Endothelial cell of umbilical vein (primary cell): ENCODE data around the gene SCLY. TPM values are rescaled to one million over a fixed set of nuclear protein-coding genes. Genes with fewer than 3 reads are reported as not detected.

ENCODE experiments used
- BruUV-seq: library from RNA; stranded (reverse); fragments of 400-500 nt; replicated peaks from 2 replicates; lab custom pipeline; 2021; lab: Mats Ljungman, UMichigan
- CTCF ChIA-PET: fragments of 300-600, 350-600 bp; sonication (Branson Sonifier 250); formaldehyde crosslinking; loops from one replicate; lab custom pipeline; 2021; ENCODE audit warnings: antibody characterized with exemption, inconsistent platforms; lab: Charles Lee
- POLR2A ChIA-PET: fragments of 300-600, 350-600 bp; sonication (Branson Sonifier 250); formaldehyde crosslinking; loops from one replicate; lab custom pipeline; 2021; ENCODE audit warnings: antibody characterized with exemption, inconsistent platforms; lab: Charles Lee
- DNase-seq: peaks from one replicate; pipeline ENCODE4 v3.0.0-alpha.2; 2011; ENCODE audit warnings: low read depth, low spot score
- FAIRE-seq: peaks from 2 replicates; lab custom pipeline; 2011; peaks lifted over from hg19 to GRCh38; lab: Jason Lieb, UNC
- H2AFZ ChIP-seq: 2 replicates; pipeline ENCODE4 v1.6.0; 2012; ENCODE audit warnings: low read depth, low read length, control low read depth, inconsistent platforms
- H3K27ac ChIP-seq: 2 replicates; pipeline ENCODE4 v1.5.1; 2011; ENCODE audit warnings: low read depth, mild to moderate bottlenecking, control low read depth, low read length, moderate library complexity; ENCODE audit not compliant: insufficient read depth
- H3K27me3 ChIP-seq, 2 experiments: 2 replicates each; pipeline versions ENCODE4 v1.6.0 to v1.6.1; 2011; ENCODE audit warnings: low read length in 2 of 2, mixed read lengths in 1 of 2; ENCODE audit not compliant: control insufficient read depth in 2 of 2, insufficient read depth in 2 of 2
- H3K36me3 ChIP-seq, 2 experiments: 2 replicates in 1 of 2; 3 replicates in 1 of 2; pipeline ENCODE4 v1.5.1; 2011; ENCODE audit warnings: low read length in 2 of 2, mild to moderate bottlenecking in 1 of 2, moderate library complexity in 1 of 2; ENCODE audit not compliant: control insufficient read depth in 2 of 2, insufficient read depth in 2 of 2; ENCODE audit errors: extremely low read depth in 1 of 2
- H3K4me1 ChIP-seq: 3 replicates; pipeline ENCODE4 v1.5.1; 2011; ENCODE audit warnings: mild to moderate bottlenecking, low read length; ENCODE audit not compliant: control insufficient read depth, insufficient read depth; ENCODE audit errors: extremely low read depth
- H3K4me2 ChIP-seq: 2 replicates; pipeline ENCODE4 v1.6.1; 2011; ENCODE audit warnings: low read length, control low read depth, mixed read lengths; ENCODE audit not compliant: insufficient read depth
- H3K4me3 ChIP-seq, 3 experiments: fragments of 200-600 bp in 1 of 3; sonication (generic), shearing (Covaris generic) in 1 of 3; replicated peaks in 1 of 3; 2 replicates each; pipeline ENCODE4 v1.5.1; 2011 to 2016; ENCODE audit warnings: control low read depth in 3 of 3, low read length in 3 of 3, mild to moderate bottlenecking in 2 of 3, inconsistent platforms in 1 of 3, low read depth in 1 of 3, moderate library complexity in 1 of 3; ENCODE audit not compliant: insufficient read depth in 1 of 3
- H3K79me2 ChIP-seq: 2 replicates; pipeline ENCODE4 v1.6.0; 2012; ENCODE audit warnings: low read length, inconsistent platforms; ENCODE audit not compliant: control insufficient read depth, insufficient read depth
- H3K9ac ChIP-seq: replicated peaks from 2 replicates; pipeline ENCODE3; 2011; ENCODE audit warnings: low read length, control low read depth; ENCODE audit not compliant: insufficient read depth; ENCODE audit errors: extremely low read depth
- H3K9me1 ChIP-seq: replicated peaks from 3 replicates; pipeline ENCODE4 v1.6.0; 2011; ENCODE audit warnings: mild to moderate bottlenecking, low read length; ENCODE audit not compliant: control insufficient read depth, insufficient read depth; ENCODE audit errors: extremely low read depth
- H3K9me3 ChIP-seq: replicated peaks from 2 replicates; pipeline ENCODE4 v1.5.1; 2012; ENCODE audit warnings: low read length, inconsistent platforms; ENCODE audit not compliant: control insufficient read depth, insufficient read depth
- H4K20me1 ChIP-seq: replicated peaks from 2 replicates; pipeline ENCODE3; 2011; ENCODE audit warnings: mild to moderate bottlenecking, low read length; ENCODE audit not compliant: control insufficient read depth, insufficient read depth; ENCODE audit errors: extremely low read depth
- CTCF ChIP-seq, 2 donors: IDR thresholded peaks; 1 replicate in 1 of 2; 2 replicates in 1 of 2; pipeline ENCODE4 v1.5.1; 2011; ENCODE audit warnings: low read length in 2 of 2, mild to moderate bottlenecking in 2 of 2, moderate library complexity in 2 of 2, control low read depth in 1 of 2, inconsistent platforms in 1 of 2, low read depth in 1 of 2; ENCODE audit not compliant: insufficient read depth in 1 of 2; ENCODE audit errors: extremely low read depth in 1 of 2
- EZH2 ChIP-seq: IDR thresholded peaks from 2 replicates; pipeline ENCODE4 v1.6.1; 2012; ENCODE audit warnings: borderline replicate concordance, low read depth, mild to moderate bottlenecking, moderate library complexity, low read length, inconsistent platforms; ENCODE audit not compliant: severe bottlenecking
- FOS ChIP-seq: IDR thresholded peaks from 2 replicates; pipeline ENCODE4 v1.6.1; 2011; ENCODE audit warnings: mild to moderate bottlenecking, low read length, moderate library complexity, borderline replicate concordance; ENCODE audit not compliant: insufficient read depth
- GATA2 ChIP-seq: IDR thresholded peaks from 2 replicates; pipeline ENCODE4 v1.7.0; 2011; ENCODE audit warnings: low read depth, mild to moderate bottlenecking, moderate library complexity, mixed read lengths, low read length; ENCODE audit not compliant: insufficient read length, insufficient read depth
- JUN ChIP-seq: IDR thresholded peaks from 2 replicates; pipeline ENCODE4 v1.6.1; 2011; ENCODE audit warnings: borderline replicate concordance, low read depth; ENCODE audit not compliant: insufficient read length, insufficient read depth
- MYC ChIP-seq: IDR thresholded peaks from one replicate; pipeline ENCODE4 v1.6.1; 2011; ENCODE audit warnings: mild to moderate bottlenecking, low read depth, low read length
- POLR2A ChIP-seq: IDR thresholded peaks from 2 replicates; pipeline ENCODE4 v1.6.1; 2012; ENCODE audit warnings: low read depth, mild to moderate bottlenecking, control low read depth, low read length
- POLR2AphosphoS5 ChIP-seq: IDR thresholded peaks from 2 replicates; pipeline ENCODE4 v1.6.1; 2012; ENCODE audit warnings: low read depth, mild to moderate bottlenecking, control low read depth, low read length, moderate library complexity; ENCODE audit not compliant: insufficient read depth
- dilution Hi-C: fragments of 300-500 bp; cut with MboI; formaldehyde crosslinking; loops from one replicate; pipeline ENCODE4 v1.15.0; 2019; ENCODE audit warnings: low sequenced_read_pairs; ENCODE audit not compliant: extremely low pct_ligation_motif_present
- intact Hi-C: fragments of 100-400 bp; cut with micrococcal nuclease; formaldehyde crosslinking; loops from one replicate; pipeline ENCODE4 v1.10.0; 2022
- polyA plus RNA-seq, 4 experiments: library from polyadenylated mRNA; depleted of rRNA in 3 of 4; stranded (reverse) in 3 of 4; unstranded in 1 of 4; fragments of >200 nt; gene quantifications; 2 replicates each; pipeline versions ENCODE4 v1.2.1 to v1.2.3, GENCODE V29; 2011 to 2012; ENCODE audit warnings: missing spikeins in 1 of 4
- total RNA-seq: library from RNA; stranded (reverse); gene quantifications from 2 replicates; pipeline ENCODE4 v1.2.3, GENCODE V29; 2021
- TF ChIP-seq, protein P1 (sequence below): IDR thresholded peaks from 2 replicates; pipeline ENCODE4 v1.6.1; 2011; ENCODE audit not compliant: insufficient read depth, insufficient read length

The SCLY gene
- total and polyA plus RNA-seq, 2 donors (not counting 3 experiments of a cell fraction or from before 2014, with no cell fraction given): 22.6 to 32.7 TPM

DNA sequence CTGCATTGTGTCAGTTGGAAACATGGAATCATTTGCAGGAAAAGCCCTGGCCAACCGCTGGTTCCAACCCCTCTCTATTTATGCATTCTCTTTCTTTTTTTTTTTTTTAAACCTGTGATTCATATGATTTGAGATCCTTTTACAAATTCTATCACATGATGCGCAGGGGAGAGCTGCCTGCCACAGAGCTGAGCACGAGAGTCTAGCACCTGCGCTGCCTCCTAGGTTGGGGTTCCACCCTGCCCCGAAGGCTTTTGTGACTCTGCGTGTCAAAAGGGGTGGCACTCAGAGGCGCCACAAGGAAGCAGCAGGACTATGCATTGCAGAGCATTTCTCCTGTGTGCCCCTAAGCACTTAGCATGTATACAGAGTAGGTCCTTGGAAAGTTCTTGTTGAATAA, 22.0 kb downstream of the SCLY start:
- no peak for DNase-seq
- no peak overlapping the region for H3K27ac ChIP-seq
- ChIA-PET CTCF (no interaction called here), POLR2A (no interaction called here)
- no peaks in the 10 kb centered on the region for H3K4me1 ChIP-seq
- dilution Hi-C loops: no loop called here
- no peaks in the 10 kb centered on the region for H4K20me1 ChIP-seq
- TF ChIP-seq POLR2AphosphoS5: no peak
- no peak for FAIRE-seq
- no peaks in the 10 kb centered on the region for H3K79me2 ChIP-seq
- H3K9me1 ChIP-seq: no peaks in the 10 kb centered on the region
- H3K27me3 ChIP-seq: no peaks in the 10 kb centered on the region
- no peak overlapping the region for H3K4me3 ChIP-seq
- H3K36me3 ChIP-seq: peaks cover 0 to 18% of the 10 kb centered on the region in 2 experiments
- no peak overlapping the region for H3K9ac ChIP-seq
- BruUV-seq: no TSS peak
- H3K4me2 ChIP-seq: no peak overlapping the region
- intact Hi-C loops: no loop called here
- no peak overlapping the region for H2AFZ ChIP-seq
- no peaks in the 10 kb centered on the region for H3K9me3 ChIP-seq

GRCh38 chr2:238083919-238084318, 23.1 kb downstream of the SCLY start:
- no peaks in the 10 kb centered on the region for H3K27me3 ChIP-seq
- no TSS peak for BruUV-seq
- no peaks in the 10 kb centered on the region for H3K9me3 ChIP-seq
- no peaks in the 10 kb centered on the region for H3K79me2 ChIP-seq
- H3K4me2 ChIP-seq: no peak overlapping the region
- FAIRE-seq (no peak), DNase-seq (no peak)
- no peaks in the 10 kb centered on the region for H3K4me1 ChIP-seq
- no peak overlapping the region for H3K27ac ChIP-seq
- CTCF ChIA-PET: no interaction called here
- peaks cover 0 to 18% of the 10 kb centered on the region in 2 experiments for H3K36me3 ChIP-seq
- POLR2A ChIA-PET: no interaction called here
- TF ChIP-seq, protein P1, sequence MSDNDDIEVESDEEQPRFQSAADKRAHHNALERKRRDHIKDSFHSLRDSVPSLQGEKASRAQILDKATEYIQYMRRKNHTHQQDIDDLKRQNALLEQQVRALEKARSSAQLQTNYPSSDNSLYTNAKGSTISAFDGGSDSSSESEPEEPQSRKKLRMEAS: no peak
- TF ChIP-seq POLR2AphosphoS5 (no peak), JUN (no peak), MYC (no peak), FOS (no peak), GATA2 (no peak), EZH2 (no peak), POLR2A (no peak), CTCF (IDR thresholded peaks at IDR 0.05; ENCODE audit: extremely low read depth in 1 of 2, insufficient read depth in 1 of 2, low read depth in 1 of 2, low read length in 2 of 2) (no peak)
- H2AFZ ChIP-seq: no peak overlapping the region
- no peak overlapping the region for H3K9ac ChIP-seq
- dilution Hi-C loops (no loop called here), intact Hi-C loops (no loop called here)
- no peak overlapping the region for H3K4me3 ChIP-seq
- no peaks in the 10 kb centered on the region for H3K9me1 ChIP-seq
- no peaks in the 10 kb centered on the region for H4K20me1 ChIP-seq
